Fibroblast of mammary gland (primary cell): ENCODE measurements around the gene FUT8.

Source experiments
- DNase-seq: peaks from one replicate; pipeline ENCODE4 v3.0.0-alpha.2; 2010; ENCODE audit warnings: low read depth
- H3K4me3 ChIP-seq: 2 replicates; pipeline ENCODE4 v1.5.1; 2011; ENCODE audit warnings: low read depth, mild to moderate bottlenecking, low read length, moderate library complexity; ENCODE audit not compliant: control insufficient read depth
- CTCF ChIP-seq: conservative IDR thresholded peaks from 2 replicates; pipeline ENCODE4 v1.5.1; 2011; ENCODE audit warnings: low read depth, low read length, inconsistent platforms; ENCODE audit not compliant: control insufficient read depth, insufficient read depth

FUT8 gene

GRCh38 chr14:65431951-65432350, 19.4 kb downstream of the FUT8 start:
- DNase-seq: no peak
- no peak overlapping the region for H3K4me3 ChIP-seq
- no peak for TF ChIP-seq CTCF

DNA sequence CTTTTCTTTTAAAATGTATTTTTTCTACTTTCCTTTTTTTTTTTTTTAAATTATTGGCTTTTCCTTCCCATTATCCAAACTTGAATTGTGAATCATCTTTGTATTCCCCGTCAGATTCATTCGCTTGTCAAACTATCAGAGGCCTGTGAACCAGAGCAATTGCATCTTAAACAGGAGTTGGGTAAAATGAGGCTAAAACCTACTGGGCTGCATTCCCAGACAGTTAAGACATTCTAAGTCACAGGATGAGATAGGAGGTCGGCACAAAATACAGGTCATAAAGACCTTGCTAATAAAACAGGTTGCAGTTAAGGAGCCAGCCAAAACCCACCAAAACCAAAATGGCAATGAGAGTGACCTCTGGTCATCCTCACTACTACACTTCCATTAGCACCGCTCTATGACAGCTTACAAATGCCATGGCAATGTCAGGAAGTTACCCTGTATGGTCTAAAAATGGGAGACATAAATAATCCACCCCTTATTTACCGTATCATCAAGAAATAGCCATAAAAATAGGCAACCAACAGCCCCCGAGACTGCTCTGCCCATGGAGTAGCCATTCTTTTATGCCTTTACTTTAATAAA, 19.9 kb downstream of the FUT8 start:
- no peak overlapping the region for H3K4me3 ChIP-seq
- no peak for DNase-seq
- no peak for TF ChIP-seq CTCF

GRCh38 chr14:65433157-65433556, 20.6 kb downstream of the FUT8 start:
- no peak for DNase-seq
- TF ChIP-seq CTCF: no peak
- H3K4me3 ChIP-seq: no peak overlapping the region

DNA sequence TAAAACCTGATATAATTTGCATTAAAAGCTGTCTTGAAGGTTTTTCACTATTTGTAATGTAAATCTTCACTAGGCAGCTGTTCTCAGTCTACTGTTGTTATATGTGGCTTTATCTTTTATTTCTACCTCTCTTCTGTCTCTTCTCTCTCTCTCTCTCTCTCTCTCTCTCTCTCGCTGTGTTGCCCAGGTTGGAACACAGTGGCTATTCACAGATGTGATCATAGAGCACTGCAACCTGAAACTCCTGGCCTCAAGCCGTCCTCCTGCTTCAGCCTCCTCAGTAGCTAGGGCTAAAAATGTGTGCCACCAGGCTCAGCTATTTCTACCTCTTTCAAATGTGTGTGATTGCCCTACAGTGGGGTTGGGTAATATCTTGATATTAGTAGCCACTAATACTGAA, 21.1 kb downstream of the FUT8 start:
- no peak overlapping the region for H3K4me3 ChIP-seq
- DNase-seq: no peak
- TF ChIP-seq CTCF: no peak

DNA sequence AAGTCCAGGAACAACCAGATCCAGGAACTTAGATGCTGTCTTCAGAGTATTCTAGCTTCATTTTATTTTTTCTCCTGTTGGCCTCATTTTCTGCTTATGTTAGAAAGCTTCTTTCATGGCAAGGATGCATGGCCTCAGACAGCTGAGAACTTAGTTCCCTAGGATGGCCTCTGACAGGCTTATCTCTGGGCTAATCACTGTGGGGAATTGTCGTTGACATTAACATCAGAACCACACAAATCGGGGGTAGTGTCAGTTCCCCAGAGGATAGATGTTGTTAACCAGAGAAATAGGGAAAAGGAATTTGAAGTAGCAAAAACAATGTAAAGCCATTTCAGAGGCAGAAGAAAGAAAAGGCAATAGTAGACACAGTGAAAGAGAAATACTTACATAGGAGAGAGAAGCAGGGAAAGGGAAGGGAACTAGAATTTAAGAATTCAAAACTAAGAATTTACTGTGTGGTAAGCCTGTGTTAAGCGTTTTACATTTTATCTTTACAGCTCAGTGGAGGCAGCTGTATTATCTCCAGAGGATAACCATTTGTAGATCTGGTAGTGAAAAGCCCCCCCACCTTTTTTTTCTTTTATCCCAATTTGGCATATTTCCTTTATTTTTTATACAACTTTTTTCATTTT, 21.8 kb downstream of the FUT8 start:
- no peak overlapping the region for H3K4me3 ChIP-seq
- DNase-seq: no peak
- TF ChIP-seq CTCF: no peak

DNA sequence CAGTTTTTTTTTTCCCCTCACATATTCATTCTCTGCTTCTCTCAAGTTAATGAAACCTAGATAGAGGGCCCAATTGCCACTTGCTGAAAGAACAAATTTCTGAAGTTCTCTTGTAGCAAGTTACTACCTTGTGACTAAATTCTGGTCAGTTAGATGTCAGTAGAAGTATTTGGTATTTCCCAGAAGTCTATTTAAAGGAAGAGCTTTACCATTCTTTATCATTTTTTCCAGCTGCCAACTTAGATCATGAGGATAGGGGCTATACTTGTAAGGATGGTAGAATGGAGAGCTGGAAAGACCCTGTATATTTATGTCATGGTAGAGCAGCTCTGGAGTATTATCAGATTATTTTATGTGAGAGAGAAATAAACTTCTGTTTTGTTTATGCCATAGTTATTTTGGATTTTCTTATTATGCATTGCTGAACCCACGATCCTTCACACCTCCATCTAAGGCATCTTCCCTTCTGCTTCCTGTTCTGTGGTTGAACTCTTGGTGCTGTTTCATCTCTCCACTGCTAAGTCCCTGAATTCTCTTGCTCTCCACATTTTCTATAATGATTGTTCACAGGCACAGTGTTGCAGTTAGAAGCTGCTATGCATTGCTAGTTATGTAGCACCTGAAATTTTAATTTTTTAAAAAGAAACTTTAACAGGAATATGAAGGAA, 25.9 kb downstream of the FUT8 start:
- no peak overlapping the region for H3K4me3 ChIP-seq
- no peak for TF ChIP-seq CTCF
- no peak for DNase-seq
